Measurements from ENCODE around the gene POMT1.

POMT1 gene

GRCh38 chr9:131477816-131478419 is 24.8 kb upstream of the POMT1 start:
- no peak for DNase-seq (ENCODE audit: extremely low read depth, insufficient read length)
- TF ChIP-seq CTCF (IDR thresholded peaks at IDR 0.05; ENCODE audit: insufficient read depth, low read length, poor library complexity, severe bottlenecking) = no peak
- no peaks in the 10 kb centered on the region for H3K27me3 ChIP-seq (replicated peaks; ENCODE audit: control insufficient read depth, insufficient read depth, low read length)
- peaks cover 69% of the 10 kb centered on the region for H3K36me3 ChIP-seq (ENCODE audit: control insufficient read depth, insufficient read depth, low read length)
- H3K4me3 ChIP-seq (replicated peaks; ENCODE audit: low read depth, low read length) = no peak overlapping the region

GRCh38 chr9:131478421-131478868 is 24.3 kb upstream of the POMT1 start:
- DNase-seq (ENCODE audit: extremely low read depth, insufficient read length) = no peak
- no peaks in the 10 kb centered on the region for H3K27me3 ChIP-seq (replicated peaks; ENCODE audit: control insufficient read depth, insufficient read depth, low read length)
- H3K4me3 ChIP-seq (replicated peaks; ENCODE audit: low read depth, low read length) = no peak overlapping the region
- H3K36me3 ChIP-seq (ENCODE audit: control insufficient read depth, insufficient read depth, low read length) = peaks cover 71% of the 10 kb centered on the region
- TF ChIP-seq CTCF (IDR thresholded peaks at IDR 0.05; ENCODE audit: insufficient read depth, low read length, poor library complexity, severe bottlenecking) = peak; percentile 76

- Histone ChIP-seq H3K36me3 (ENCODE audit: control insufficient read depth, insufficient read depth, low read length) (peaks cover 71% of the 10 kb centered on the region), H3K27me3 (replicated peaks; ENCODE audit: control insufficient read depth, insufficient read depth, low read length) (no peaks in the 10 kb centered on the region), H3K4me3 (replicated peaks; ENCODE audit: low read depth, low read length) (no peak overlapping the region)
- TF ChIP-seq CTCF (IDR thresholded peaks at IDR 0.05; ENCODE audit: insufficient read depth, low read length, poor library complexity, severe bottlenecking) = no peak
- DNase-seq (ENCODE audit: extremely low read depth, insufficient read length) = no peak
Observed at GRCh38 chr9:131478911-131479310, 23.8 kb upstream of the POMT1 start.

GRCh38 chr9:131480258-131480657 is 22.5 kb upstream of the POMT1 start:
- no peak for DNase-seq (ENCODE audit: extremely low read depth, insufficient read length)
- Histone ChIP-seq H3K27me3 (replicated peaks; ENCODE audit: control insufficient read depth, insufficient read depth, low read length) (no peaks in the 10 kb centered on the region), H3K4me3 (replicated peaks; ENCODE audit: low read depth, low read length) (no peak overlapping the region), H3K36me3 (ENCODE audit: control insufficient read depth, insufficient read depth, low read length) (peaks cover 76% of the 10 kb centered on the region)
- no peak for TF ChIP-seq CTCF (IDR thresholded peaks at IDR 0.05; ENCODE audit: insufficient read depth, low read length, poor library complexity, severe bottlenecking)

- no peaks in the 10 kb centered on the region for H3K27me3 ChIP-seq (replicated peaks; ENCODE audit: control insufficient read depth, insufficient read depth, low read length)
- H3K4me3 ChIP-seq (replicated peaks; ENCODE audit: low read depth, low read length) = no peak overlapping the region
- H3K36me3 ChIP-seq (ENCODE audit: control insufficient read depth, insufficient read depth, low read length) = peaks cover 75% of the 10 kb centered on the region
- no peak for TF ChIP-seq CTCF (IDR thresholded peaks at IDR 0.05; ENCODE audit: insufficient read depth, low read length, poor library complexity, severe bottlenecking)
- no peak for DNase-seq (ENCODE audit: extremely low read depth, insufficient read length)
Observed at GRCh38 chr9:131481441-131482342, 21.0 kb upstream of the POMT1 start.

Measured in GM06990 (cell line).